ENCODE data around the gene ITIH3.

The ITIH3 gene

DNA sequence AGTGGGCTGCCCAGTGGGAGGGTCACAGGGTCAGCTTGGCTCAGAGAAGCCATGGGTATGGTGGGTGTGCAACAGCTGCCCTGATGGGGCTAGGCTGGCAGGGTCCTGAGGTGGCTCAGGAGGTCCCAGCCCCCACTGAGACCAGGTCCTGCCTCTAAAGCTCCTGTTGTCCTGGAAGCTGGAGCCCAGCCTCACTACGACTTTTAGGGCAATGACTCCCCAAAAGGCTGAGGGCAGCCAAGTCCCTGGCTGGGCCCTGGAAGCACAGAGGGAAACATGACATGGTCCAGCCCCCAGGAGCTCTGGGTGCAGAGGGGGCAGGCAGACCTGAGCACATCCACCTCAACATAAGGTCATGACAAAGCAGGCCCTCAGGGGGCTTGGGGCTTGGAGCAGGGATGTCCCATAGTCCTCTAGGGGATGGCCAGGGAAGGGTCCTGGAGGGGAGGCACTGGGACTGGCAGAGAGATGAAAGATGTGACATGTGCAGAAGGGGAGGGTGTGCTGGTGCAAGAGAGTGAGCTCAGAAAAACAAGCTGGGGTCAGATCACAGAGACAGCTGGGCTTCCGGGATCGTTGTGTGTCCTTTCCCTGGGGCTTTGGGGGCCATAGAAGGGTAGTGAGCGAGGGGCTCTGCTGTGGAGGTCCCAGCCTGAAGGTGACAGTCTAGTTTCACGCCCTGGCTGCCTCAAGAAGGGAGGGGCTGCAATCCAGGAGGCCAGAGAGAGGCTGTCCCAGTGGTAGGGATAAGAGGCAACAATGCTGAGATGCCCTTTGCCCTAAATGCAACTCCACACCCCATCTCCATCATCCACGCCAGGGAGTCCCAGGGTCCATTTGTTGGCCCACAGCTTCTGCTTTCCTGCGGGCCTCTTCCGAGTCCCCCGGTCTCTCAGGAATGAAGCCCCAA is 639 bp upstream of the ITIH3 start:
- no peaks in the 10 kb centered on the region for H3K36me3 ChIP-seq (ENCODE audit: insufficient read depth, low read length)
- H3K9me3 ChIP-seq (ENCODE audit: low read length), result no peaks in the 10 kb centered on the region
- no peak overlapping the region for H2AFZ ChIP-seq (ENCODE audit: low read depth, low read length)
- H3K4me1 ChIP-seq (ENCODE audit: insufficient read depth, low read length), result peaks cover 4% of the 10 kb centered on the region
- no peak overlapping the region for H3K4me3 ChIP-seq (ENCODE audit: low read length)
- H3K27me3 ChIP-seq (ENCODE audit: insufficient read depth, low read length), result peaks cover 2% of the 10 kb centered on the region

DNA sequence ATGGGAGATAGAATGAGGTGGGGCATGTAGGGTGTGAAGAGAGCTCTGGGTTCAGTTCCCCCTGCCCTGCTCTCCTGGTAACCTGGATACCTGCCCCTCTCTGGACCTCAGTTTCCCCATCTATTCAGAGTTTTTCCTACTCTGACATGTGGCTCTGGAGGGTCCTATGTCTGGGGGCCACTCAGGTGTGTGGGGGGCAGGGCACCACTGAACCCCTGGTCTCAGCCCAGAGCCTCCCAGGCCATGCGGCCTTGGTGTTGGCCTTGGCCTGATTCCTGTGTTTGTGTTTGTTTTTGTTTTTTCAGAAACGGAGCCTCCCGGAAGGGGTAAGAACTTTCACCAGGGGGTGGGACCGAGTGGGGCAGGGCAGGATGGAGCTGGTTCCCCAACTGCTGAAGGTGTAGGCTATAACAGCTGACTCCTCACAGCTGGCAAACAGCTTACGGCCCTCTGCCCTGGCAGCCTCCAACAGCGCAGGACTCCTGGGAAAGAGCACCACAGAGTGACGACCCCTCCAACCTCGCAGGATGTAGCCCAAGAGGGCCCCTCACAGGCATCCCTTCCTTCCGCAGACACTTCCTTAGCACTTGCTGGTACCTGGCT is 803 bp downstream of the ITIH3 start:
- Histone ChIP-seq H3K36me3 (ENCODE audit: insufficient read depth, low read length) (no peaks in the 10 kb centered on the region), H2AFZ (ENCODE audit: low read depth, low read length) (no peak overlapping the region), H3K9me3 (ENCODE audit: low read length) (no peaks in the 10 kb centered on the region), H3K4me3 (ENCODE audit: low read length) (no peak overlapping the region), H3K4me1 (ENCODE audit: insufficient read depth, low read length) (peaks cover 4% of the 10 kb centered on the region), H3K27me3 (ENCODE audit: insufficient read depth, low read length) (peaks cover 2% of the 10 kb centered on the region)

GRCh38 chr3:52796411-52796810 is 1.8 kb downstream of the ITIH3 start:
- H2AFZ ChIP-seq (ENCODE audit: low read depth, low read length), result no peak overlapping the region
- no peaks in the 10 kb centered on the region for H3K36me3 ChIP-seq (ENCODE audit: insufficient read depth, low read length)
- peaks cover 4% of the 10 kb centered on the region for H3K4me1 ChIP-seq (ENCODE audit: insufficient read depth, low read length)
- no peak overlapping the region for H3K4me3 ChIP-seq (ENCODE audit: low read length)
- H3K27me3 ChIP-seq (ENCODE audit: insufficient read depth, low read length), result peaks cover 2% of the 10 kb centered on the region
- H3K9me3 ChIP-seq (ENCODE audit: low read length), result no peaks in the 10 kb centered on the region

DNA sequence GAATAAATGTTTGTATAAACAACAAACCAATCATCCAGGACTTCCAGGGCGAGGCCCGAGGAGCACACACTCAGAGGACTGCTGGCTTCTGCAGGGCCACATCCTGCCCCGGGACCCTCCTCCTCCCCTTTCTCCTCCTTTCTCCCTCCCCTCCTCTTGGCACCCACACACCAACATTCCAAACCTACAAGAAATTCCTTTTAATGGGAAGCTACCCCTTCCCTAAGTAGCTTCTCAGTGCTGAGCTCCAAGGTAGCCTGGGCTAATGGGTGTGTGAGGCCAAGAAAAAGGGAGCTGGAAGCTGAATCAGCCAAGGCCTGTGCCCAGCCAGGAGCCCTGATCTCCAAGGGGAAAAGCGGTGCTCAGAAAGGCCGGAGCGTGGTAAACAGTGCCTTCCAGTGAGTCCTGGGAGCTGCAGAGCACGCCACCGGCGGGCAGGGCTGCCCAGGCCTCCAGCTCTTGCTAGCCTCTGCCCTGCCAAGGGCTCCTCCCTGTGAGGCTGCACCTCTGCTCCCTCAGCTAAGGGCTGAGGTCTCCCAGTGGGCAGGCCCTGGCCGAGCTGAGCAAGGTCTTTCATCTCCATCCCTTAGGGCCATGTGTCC is 3.9 kb downstream of the ITIH3 start:
- Histone ChIP-seq H3K36me3 (ENCODE audit: insufficient read depth, low read length) (no peaks in the 10 kb centered on the region), H3K9me3 (ENCODE audit: low read length) (no peaks in the 10 kb centered on the region), H2AFZ (ENCODE audit: low read depth, low read length) (no peak overlapping the region), H3K4me3 (ENCODE audit: low read length) (no peak overlapping the region), H3K27me3 (ENCODE audit: insufficient read depth, low read length) (no peaks in the 10 kb centered on the region), H3K4me1 (ENCODE audit: insufficient read depth, low read length) (peaks cover 4% of the 10 kb centered on the region)

GRCh38 chr3:52798978-52799476 is 4.4 kb downstream of the ITIH3 start:
- Histone ChIP-seq H3K27me3 (ENCODE audit: insufficient read depth, low read length) (no peaks in the 10 kb centered on the region), H3K4me1 (ENCODE audit: insufficient read depth, low read length) (peaks cover 4% of the 10 kb centered on the region), H3K36me3 (ENCODE audit: insufficient read depth, low read length) (no peaks in the 10 kb centered on the region), H2AFZ (ENCODE audit: low read depth, low read length) (no peak overlapping the region), H3K4me3 (ENCODE audit: low read length) (no peak overlapping the region), H3K9me3 (ENCODE audit: low read length) (no peaks in the 10 kb centered on the region)

DNA sequence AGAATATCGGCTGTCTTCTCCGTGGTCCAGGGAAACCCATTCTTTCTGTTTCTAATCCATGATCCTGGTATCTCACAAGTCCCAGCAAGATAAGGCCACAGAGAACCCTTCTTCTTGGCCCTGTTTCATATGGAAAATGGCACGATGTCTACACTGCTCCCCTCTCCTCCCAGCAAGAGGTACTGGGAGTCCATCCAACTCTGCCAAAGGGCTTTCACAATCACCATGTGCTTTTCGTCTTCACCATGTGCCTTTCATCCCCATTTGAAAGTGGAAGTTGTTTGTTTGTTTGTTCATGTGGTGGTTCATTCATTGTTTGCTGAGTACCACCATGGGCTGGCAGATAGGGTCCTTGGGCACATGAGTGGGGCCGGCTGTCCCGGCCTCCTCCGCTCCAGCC is 5.5 kb downstream of the ITIH3 start:
- Histone ChIP-seq H2AFZ (ENCODE audit: low read depth, low read length) (no peak overlapping the region), H3K27me3 (ENCODE audit: insufficient read depth, low read length) (no peaks in the 10 kb centered on the region), H3K4me3 (ENCODE audit: low read length) (no peak overlapping the region), H3K9me3 (ENCODE audit: low read length) (no peaks in the 10 kb centered on the region), H3K4me1 (ENCODE audit: insufficient read depth, low read length) (no peaks in the 10 kb centered on the region), H3K36me3 (ENCODE audit: insufficient read depth, low read length) (no peaks in the 10 kb centered on the region)

GRCh38 chr3:52801839-52802238 is 7.2 kb downstream of the ITIH3 start:
- Histone ChIP-seq H3K9me3 (ENCODE audit: low read length) (no peaks in the 10 kb centered on the region), H3K27me3 (ENCODE audit: insufficient read depth, low read length) (no peaks in the 10 kb centered on the region), H3K4me3 (ENCODE audit: low read length) (no peak overlapping the region), H3K36me3 (ENCODE audit: insufficient read depth, low read length) (no peaks in the 10 kb centered on the region), H2AFZ (ENCODE audit: low read depth, low read length) (no peak overlapping the region), H3K4me1 (ENCODE audit: insufficient read depth, low read length) (no peaks in the 10 kb centered on the region)

DNA sequence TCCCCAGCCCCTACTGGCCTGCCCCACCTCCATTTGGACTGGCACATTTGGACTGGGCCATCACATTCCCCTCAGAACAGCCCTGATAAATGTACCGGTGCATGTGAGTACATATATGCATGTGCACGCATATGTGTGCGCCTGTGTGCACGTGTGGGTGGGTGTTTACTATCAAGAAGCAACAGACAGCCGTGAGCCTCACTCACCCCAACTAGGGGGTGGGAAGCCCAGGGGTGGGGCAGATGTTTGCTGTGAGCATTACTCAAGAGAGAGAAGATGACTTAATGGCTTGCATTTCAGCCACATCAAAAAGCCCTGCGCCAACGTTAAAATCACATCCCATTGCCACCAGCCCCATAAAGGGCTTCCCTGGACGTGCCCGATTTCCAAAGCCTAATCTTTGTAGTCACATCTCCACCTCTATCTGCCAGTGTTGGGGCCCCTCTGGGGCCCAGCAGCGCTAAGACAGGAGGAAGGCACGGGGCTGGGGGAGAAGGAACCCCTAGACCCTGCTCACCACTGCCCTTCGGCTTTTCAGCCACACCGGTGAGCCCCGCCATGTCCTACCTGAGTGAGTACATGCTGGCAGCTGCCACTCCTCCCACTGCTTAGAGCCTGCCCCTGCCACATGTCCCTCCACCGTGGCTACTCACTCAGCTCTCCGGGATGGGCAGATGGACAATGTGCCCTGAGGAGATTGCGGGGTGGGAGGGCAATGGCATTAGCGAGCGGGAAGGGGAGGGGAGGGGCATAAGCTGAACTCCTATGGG is 10.9 kb downstream of the ITIH3 start:
- Histone ChIP-seq H3K27me3 (ENCODE audit: insufficient read depth, low read length) (no peaks in the 10 kb centered on the region), H3K4me3 (ENCODE audit: low read length) (no peak overlapping the region), H3K4me1 (ENCODE audit: insufficient read depth, low read length) (no peaks in the 10 kb centered on the region), H2AFZ (ENCODE audit: low read depth, low read length) (no peak overlapping the region), H3K9me3 (ENCODE audit: low read length) (no peaks in the 10 kb centered on the region), H3K36me3 (ENCODE audit: insufficient read depth, low read length) (no peaks in the 10 kb centered on the region)

GRCh38 chr3:52809149-52809548 is 14.6 kb downstream of the ITIH3 start:
- Histone ChIP-seq H3K4me1 (ENCODE audit: insufficient read depth, low read length) (no peaks in the 10 kb centered on the region), H2AFZ (ENCODE audit: low read depth, low read length) (no peak overlapping the region), H3K9me3 (ENCODE audit: low read length) (no peaks in the 10 kb centered on the region), H3K27me3 (ENCODE audit: insufficient read depth, low read length) (no peaks in the 10 kb centered on the region), H3K4me3 (ENCODE audit: low read length) (no peak overlapping the region), H3K36me3 (ENCODE audit: insufficient read depth, low read length) (no peaks in the 10 kb centered on the region)

DNA sequence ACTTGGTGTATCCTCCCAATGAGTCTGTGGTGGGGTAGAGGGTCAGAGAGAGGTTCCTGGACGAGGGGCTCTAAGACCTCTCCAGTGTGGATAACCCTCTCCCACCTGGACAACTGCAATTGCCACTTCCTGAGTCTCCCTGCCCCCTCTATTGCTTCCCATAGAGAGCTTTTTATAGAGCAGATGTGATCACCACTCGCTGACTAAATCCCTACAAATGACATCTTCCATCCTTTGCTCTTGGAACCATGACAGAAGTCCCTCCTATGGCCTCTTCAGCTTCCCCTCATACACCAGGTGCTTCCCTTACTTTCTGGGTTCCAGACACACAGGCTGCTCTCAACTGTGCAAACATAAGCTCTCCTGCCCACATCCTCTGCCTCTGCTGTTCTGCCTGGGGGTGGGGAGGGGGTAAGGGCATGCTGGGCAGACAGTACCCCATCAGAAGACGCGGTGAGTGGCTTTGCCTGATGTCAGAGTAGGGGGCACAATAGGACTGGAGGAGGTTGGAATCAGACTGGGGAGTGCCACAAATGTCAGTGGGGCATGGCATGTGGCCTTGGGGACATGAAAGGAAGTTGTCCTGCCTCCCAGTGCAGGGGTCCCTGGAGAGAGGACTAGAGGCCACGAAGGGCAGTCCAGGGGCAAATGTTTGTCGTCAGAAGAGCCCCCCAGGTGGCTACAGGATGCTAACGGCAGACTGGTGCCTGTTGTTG is 15.2 kb downstream of the ITIH3 start:
- no peak overlapping the region for H2AFZ ChIP-seq (ENCODE audit: low read depth, low read length)
- H3K4me1 ChIP-seq (ENCODE audit: insufficient read depth, low read length), result no peaks in the 10 kb centered on the region
- no peak overlapping the region for H3K4me3 ChIP-seq (ENCODE audit: low read length)
- H3K27me3 ChIP-seq (ENCODE audit: insufficient read depth, low read length), result no peaks in the 10 kb centered on the region
- no peaks in the 10 kb centered on the region for H3K9me3 ChIP-seq (ENCODE audit: low read length)
- H3K36me3 ChIP-seq (ENCODE audit: insufficient read depth, low read length), result no peaks in the 10 kb centered on the region

DNA sequence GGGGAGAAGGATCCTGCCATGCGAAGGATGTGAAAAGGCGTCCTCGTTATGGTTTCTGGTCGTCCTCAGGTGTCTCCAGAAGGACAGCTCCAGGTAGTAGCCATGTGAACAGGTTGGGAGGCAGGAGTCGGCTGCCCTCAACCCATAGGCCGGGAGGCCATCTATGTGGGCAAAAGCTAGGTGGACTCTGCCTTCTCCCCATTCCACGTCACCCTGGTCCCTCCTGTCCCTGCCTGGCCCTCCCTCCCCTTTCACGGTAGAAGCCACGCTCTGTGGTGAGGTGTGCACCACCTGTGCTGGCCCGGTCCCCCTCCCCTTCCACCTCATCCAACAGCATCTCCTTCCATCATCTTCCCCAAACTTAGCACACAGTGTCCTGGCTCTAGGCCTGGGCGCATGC is 16.3 kb downstream of the ITIH3 start:
- H3K27me3 ChIP-seq (ENCODE audit: insufficient read depth, low read length), result no peaks in the 10 kb centered on the region
- H3K36me3 ChIP-seq (ENCODE audit: insufficient read depth, low read length), result no peaks in the 10 kb centered on the region
- no peak overlapping the region for H3K4me3 ChIP-seq (ENCODE audit: low read length)
- H3K4me1 ChIP-seq (ENCODE audit: insufficient read depth, low read length), result no peaks in the 10 kb centered on the region
- no peak overlapping the region for H2AFZ ChIP-seq (ENCODE audit: low read depth, low read length)
- no peaks in the 10 kb centered on the region for H3K9me3 ChIP-seq (ENCODE audit: low read length)

DNA sequence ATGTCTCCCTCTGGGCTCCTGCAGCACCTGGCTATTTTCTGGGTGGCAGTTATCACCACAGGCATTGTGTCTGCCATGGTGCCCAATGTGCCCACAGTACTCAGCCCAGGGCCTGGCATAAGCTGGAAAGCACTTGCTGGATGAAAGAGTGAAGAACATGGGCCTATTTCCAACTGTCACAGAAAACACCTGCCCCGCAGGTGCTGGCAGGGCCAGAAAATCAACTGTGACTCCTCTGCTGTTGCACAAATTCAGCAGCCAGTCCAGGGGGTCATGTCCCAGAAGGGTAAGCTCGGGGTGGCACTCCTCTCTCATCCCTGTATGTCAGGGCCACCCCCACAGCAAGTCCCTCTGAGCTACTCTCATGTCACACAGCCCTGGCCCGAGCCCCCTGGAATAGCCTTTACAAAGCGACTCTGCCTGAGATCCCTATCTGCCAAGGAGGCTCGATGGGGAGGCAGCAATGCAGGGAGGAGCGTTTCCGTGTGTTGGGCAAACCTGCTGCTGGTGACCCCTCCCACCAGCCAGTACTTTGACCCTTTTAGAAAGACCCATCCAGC is 16.9 kb downstream of the ITIH3 start:
- no peaks in the 10 kb centered on the region for H3K36me3 ChIP-seq (ENCODE audit: insufficient read depth, low read length)
- no peak overlapping the region for H3K4me3 ChIP-seq (ENCODE audit: low read length)

More for the DNA sequence above, 16.9 kb downstream of the ITIH3 start:
- Histone ChIP-seq H2AFZ (ENCODE audit: low read depth, low read length) (no peak overlapping the region), H3K27me3 (ENCODE audit: insufficient read depth, low read length) (no peaks in the 10 kb centered on the region), H3K9me3 (ENCODE audit: low read length) (no peaks in the 10 kb centered on the region), H3K4me1 (ENCODE audit: insufficient read depth, low read length) (peaks cover 3% of the 10 kb centered on the region)
